GM19455 (cell line): ENCODE measurements around the gene DPY19L1.
"Not testable (repeated sequence)": the region's sequence is repeated elsewhere in the genome, so short reads cannot be mapped to it uniquely, and the experiment has no call there.

Experiments used
- ATAC-seq: cut with Tn5 transposase; IDR thresholded peaks from one replicate; pipeline ENCODE4 v1.9.1; 2021; ENCODE audit not compliant: unreplicated experiment

The DPY19L1 gene

DNA sequence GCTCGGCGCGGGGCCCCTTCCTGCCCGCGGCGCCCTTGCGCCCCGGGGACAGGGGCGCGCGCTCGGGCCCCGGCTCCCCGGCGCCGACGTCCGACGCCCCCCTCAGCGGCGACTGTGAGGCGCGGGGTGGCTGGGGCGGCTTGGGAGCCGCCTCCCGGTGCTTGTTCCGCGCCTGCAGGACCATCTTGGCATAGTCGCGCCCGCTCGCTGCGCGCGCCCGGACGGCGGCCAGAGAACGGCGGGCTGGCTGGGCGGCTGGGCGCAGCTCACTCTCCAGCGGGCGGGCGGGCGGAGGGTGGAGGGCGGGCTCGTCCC lies at the start of gene DPY19L1:
DPY19L1 (minus strand) TSS at position 275 of the 315 bp plus-strand sequence; CDS start at position 184, 91 bp downstream.
- ATAC-seq, result peak; percentile 28

DNA sequence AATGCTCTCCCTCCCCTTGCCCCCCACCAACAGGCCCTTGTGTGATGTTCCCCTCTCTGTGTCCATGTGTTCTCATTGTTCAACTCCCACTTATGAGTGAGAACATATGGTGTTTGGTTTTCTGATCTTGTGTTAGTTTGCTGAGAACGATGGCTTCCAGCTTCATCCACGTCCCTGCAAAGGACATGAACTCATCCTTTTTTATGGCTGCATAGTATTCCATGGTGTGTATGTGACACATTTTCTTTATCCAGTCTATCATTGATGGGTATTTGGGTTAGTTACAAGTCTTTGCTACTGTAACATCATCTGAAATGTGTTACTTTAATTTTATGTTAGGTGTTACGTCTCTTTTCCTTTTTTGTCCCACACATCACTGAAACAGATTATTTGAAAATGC lies 42.2 kb upstream of the DPY19L1 start:
- not testable (repeated sequence) for ATAC-seq

DNA sequence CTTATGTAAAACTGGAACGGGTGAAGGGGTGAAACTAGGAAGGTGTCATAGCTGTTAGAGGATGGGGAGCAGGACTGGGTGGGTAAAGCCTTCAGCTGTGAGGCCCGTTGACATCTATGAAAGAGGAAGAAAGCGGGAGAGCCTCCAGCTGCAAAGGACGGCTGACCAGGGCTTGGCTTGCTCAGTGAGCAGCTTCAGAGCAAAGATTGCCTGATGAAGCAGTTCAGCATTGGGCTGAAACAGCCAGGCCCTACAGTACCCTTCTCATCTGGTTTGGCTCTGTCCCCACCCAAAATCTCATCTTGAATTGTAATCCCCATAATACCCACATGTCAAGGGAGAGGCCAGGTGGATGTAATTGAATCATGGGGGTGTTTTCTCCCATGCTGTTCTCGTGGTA lies 36.7 kb upstream of the DPY19L1 start:
- not testable (repeated sequence) for ATAC-seq

DNA sequence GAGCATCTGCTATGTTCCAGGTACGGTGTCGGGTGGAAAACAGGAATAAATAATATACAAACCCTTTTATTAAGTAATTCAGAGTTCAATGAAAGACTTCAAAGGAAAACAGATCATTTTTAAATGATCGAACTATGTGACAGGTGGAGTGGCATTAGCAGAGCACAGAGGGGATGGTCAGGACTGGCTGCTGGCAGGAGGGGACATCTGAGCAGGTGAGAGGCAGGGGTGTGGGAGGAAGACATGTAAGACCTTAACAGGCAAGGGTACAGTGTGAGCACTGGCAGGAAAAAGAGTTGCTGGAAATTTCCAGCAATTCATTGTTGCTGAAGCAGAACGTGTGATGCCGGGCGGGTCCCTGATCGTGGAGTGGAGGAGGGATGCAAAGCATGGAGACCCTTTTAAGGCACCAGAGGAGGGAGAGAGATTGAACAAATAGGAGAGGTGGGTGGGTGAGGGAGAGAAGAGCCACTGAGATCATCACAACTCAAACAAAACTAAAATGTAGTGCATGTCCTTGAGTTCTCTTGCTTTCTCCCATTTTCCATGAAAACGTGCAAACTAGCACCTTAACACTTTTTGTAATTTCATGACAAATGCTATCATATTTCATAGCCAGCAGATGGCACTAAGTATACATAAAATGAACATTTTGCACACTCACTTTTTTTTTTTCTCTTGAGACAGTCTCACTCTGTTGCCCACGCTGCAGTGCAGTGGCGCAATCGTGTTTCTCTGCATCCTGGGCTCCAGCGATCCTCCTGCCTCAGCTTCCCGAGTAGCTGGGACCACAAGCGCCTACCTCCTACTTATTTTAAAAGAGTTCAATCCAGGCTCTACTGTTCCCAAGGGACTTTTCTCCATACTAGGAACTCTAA lies 35.9 kb upstream of the DPY19L1 start:
- ATAC-seq, result not testable (repeated sequence)

DNA sequence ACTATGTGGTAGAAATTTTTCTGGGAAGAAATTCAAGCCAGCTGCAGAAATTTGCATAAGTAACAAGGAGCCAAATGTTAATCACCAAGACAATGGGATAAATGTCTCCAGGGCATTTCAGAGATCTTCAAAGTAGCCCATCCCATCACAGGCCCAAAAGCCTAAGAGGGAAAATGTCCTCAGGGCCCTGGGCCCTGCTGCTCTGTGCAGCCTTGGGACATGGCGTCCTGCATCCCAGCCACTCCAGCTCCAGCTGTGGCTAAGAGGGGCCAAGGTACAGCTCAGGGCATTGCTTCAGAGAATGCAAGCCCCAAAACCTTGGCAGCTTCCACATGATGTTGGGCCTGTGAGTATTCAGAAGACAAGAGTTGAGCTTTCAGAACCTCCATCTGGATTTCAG lies 31.8 kb upstream of the DPY19L1 start:
- ATAC-seq, result not testable (repeated sequence)

DNA sequence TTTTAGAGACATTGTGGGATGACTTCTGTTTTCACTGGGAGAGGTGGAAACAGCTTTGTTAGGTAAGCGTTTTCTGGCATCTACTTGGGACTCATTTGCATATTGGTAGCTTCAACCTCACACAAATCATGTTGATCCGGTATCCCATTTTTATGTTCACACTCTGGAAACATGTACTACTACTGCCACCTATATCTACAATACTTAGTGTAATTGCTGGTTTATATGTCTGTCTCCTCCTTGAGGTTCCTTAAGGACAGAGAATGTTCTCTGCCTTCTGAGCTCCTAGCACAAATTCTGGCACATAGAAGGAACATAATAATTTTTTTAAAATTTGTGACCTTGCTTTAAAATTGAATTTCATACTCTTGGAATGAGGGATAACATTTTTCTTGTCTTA lies 28.1 kb upstream of the DPY19L1 start:
- ATAC-seq, result not testable (repeated sequence)

DNA sequence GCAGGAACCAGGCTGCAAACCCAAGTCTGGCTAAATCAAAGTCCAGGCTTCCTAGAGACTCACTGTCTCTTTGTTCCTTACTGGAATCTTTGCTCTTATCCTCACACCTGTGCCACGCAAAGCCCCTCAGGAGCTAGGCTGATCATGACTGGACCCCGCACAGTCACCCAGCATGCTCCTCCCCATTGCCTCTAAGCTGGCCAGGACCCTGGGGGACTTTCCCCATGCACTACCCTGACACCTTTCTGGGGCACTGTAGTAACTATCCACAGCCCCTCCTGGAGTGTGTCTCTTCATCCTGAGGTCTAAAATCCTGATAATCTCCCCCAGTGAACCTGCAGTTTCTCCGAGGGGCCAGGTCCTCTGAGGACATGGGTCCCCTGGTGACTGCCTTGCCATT lies 21.3 kb upstream of the DPY19L1 start:
- ATAC-seq, result not testable (repeated sequence)

DNA sequence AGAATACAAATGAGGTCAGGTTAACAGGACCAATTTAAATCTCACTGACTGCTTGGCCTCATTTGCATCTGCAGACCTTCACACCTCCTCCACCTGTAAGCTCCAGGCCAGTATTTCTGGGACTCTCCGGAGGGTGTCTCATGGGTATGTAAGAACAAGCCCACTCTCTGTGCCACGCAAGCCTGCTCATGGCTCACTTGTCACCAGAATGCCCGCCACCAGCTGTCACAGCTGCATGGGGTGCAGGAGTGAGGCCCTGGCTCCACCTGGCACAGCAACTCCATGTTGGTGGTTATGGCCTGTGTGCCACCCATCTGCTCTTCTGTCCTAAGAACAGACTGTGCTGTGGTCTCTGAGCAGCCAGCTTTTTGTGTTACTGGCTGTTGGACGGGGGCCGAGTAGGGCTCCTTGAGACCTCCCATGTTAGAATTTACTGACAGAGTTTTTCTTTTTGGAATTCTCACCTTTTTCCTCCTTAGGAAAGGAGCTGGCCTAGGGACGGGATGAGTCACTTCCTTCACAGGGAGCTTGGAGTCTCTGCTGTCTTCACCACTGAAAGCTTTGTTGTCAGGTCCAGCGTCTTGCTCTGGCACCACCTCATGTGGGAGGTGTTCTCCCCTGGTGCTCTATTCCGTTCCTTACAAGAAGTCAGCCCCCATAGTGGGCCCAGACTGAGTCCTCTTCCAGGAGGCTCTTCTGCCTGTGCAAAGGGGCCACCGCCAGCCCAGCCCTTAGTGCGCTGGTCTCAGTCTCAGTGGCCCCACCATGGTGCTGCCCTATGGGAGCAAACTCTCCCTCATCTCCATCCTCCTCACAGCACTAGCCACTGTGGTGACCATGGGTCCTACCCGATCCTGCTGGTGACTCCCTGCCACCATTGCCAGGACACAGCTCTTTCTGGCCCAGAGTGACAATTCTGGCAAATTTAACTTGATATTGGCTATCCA lies 20.5 kb upstream of the DPY19L1 start:
- not testable (repeated sequence) for ATAC-seq

DNA sequence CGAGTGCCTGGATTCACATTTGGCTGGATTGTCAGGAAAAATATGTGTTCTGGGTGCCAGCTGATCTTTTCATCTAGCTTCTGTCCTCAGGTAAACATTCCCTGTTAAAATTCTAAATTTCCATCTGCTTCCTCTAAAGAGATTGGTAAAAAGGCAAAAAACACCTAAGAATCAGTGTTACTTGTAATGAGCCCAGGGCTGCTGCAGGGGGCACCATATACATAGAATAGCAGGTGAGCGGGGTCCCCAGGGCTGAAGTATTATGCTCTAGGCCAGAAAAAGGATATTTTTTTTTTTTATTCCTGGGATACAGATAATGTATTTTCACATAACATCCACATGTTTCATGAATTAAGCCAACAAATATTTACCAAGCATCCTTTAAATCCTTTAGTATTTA lies 18.4 kb upstream of the DPY19L1 start:
- not testable (repeated sequence) for ATAC-seq

DNA sequence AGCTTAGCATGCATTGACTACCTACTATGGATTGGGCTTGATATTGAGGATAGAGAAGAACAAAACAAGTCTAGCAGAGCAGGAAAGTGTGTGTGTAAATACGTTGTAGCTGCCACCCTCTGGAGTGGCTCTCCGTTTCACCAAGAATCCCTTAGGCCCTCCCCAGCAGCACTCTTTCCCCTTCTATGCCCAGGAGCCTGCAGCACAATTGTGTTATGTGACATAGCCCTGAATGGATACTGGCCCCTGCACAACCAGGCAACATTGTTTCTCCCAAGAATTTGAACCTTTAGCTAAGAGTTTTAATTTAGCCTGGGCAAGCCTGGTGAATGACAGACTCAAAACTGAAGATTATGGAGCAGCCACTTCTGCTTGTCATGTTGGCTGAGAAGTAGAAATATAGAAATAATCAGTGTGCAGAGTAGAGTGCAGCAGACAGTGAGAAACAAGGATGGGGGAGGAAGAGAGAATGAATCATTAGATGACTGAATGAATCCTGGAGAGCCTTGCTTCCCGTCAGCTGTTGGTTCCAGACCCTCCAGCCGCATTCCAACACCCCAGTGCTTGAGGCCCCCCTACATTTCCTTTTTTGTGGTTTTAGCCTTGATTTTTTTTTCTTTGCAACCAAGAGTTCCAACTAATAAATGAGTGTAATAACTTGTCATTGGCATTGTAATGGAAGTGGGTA lies 16.3 kb upstream of the DPY19L1 start:
- ATAC-seq, result not testable (repeated sequence)

DNA sequence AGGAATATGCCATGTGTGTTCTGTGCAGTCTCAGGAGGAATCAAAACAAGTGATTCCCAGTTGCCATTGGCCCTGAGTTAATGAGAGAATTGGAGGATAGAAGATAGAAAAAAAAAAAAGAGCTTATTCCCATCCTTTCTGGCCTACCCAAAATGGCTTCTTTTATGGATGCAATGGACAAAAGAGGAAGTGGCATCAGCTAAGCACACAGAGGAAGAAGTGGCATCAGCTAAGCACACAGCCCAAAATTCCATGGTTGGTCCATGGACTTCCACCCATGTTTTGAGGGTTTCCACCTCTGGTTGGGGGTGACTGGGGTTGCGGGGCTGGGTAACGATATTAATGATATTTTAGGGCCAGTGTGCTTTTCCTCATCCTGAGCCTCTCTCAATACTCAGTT lies 11.1 kb upstream of the DPY19L1 start:
- not testable (repeated sequence) for ATAC-seq

DNA sequence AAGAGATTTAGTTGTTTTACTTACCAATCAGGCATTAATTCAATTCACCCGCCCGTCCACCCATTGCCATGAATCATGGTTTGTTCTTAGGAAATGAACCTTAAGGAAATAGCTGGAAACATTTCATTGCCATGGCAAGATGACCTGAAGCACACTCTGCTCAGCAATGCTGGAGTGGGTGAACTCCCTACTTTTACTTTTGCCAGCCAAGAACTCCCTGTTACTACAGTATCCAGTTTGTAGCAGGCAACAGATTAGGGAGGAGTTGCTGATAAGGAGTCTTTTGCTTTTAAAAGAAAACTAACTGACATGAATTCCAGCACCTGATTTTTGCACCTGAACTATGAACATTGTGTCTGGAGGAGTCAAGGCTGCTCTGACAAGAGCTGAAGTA lies 10.6 kb upstream of the DPY19L1 start:
- not testable (repeated sequence) for ATAC-seq

DNA sequence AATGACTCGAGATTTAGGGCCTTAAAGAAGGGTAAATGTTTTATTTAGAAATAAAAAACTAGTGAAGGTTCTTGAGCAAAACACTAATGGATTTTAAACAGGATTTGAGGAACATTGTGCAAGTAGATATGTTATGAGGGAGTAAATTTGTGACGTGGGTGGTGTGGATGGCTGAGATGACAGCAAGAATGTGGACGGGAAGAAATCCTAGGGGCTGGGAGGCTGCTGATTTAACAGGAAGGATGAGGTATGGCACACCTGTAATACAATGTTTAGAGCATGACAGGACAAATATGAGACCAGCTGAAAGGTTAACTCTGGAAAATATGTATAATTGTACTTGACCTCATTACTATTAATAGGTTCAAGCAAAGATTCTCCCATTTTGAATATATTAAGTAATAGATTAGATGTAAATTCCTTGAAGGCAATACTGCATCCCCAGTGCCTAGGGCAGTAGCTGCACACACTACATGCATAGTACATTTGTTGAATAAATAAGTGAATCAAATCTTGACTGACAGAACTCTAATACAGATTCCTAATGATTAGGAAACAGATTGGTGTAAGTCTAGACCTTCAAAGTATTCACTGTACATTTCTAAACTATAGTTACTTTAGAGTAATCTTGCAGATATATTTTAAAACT lies 10.1 kb upstream of the DPY19L1 start:
- not testable (repeated sequence) for ATAC-seq

DNA sequence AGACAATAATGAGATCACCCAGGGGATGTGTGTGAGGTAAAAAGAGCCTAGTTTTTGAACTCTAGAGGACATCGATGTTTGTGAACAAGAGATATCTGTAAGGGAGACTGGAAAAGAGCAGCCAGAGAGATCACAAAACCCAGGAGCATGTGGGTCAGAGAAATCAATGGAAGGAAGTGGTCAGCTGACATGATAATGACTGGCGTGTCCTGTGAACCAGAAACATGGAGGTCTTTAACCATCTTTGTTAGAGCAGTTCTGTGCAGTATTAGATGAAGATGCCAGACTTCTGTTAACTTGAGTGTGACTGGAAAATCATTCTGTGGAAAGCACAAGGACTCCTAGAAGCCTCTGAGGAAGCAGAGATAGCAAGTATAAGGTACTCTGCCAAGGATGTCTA lies 6.0 kb upstream of the DPY19L1 start:
- ATAC-seq, result not testable (repeated sequence)

DNA sequence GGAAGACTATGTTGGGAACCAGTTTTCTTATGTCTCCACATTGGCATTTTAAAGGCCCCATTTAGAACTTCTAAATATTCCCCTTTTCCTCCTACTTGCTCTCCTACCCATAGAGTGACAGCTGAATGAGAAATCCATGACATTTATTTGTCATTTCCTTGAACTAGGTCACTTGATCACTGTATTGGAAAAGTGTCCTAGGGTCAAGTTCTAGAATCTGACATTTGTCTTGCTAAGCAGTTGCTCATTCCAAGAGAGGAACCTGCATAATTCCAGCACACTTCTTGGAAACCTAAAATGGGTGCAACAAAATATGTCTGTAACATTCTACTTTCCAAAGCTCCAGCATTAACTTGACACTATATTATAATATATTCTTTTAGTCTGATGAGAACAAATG lies 3.6 kb upstream of the DPY19L1 start:
- no peak for ATAC-seq

DNA sequence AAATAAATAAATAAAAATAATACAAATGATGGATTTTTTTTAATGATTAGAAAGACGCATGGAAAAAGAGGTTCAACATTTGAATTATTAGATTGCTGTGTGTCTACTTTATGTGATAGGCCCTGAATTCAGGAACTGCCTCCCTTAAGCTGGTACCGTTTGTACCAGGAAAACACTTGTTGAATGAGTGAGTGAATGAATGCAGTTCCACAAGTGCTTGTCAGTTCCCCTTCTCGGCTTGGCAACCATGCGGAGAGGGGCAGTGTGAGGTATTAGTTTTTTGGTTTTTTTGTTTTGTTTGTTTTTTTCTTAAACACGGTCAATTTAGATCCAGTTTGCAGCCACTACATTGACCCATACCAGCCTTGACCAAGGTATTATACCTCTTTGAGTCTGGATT lies 2.1 kb upstream of the DPY19L1 start:
- ATAC-seq, result no peak

DNA sequence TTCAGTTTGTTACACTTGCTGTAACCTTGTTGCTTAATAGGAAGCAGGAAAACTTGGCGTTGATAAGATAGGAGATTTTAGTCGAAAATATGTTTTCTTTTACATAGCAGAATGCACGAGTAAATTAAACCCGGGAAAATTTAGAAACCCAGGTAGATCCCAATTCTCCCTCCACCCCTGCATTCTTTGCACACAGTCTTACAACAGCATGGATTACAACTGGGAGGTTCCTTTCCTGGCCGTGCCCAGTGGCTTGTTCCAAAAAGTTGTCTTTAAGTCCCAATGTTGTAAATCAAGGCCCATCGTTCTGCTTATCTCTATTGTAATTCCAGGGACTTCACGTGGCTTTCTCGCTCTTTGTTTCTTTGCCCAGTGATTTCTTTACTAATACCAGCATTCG lies 1.1 kb upstream of the DPY19L1 start:
- no peak for ATAC-seq

DNA sequence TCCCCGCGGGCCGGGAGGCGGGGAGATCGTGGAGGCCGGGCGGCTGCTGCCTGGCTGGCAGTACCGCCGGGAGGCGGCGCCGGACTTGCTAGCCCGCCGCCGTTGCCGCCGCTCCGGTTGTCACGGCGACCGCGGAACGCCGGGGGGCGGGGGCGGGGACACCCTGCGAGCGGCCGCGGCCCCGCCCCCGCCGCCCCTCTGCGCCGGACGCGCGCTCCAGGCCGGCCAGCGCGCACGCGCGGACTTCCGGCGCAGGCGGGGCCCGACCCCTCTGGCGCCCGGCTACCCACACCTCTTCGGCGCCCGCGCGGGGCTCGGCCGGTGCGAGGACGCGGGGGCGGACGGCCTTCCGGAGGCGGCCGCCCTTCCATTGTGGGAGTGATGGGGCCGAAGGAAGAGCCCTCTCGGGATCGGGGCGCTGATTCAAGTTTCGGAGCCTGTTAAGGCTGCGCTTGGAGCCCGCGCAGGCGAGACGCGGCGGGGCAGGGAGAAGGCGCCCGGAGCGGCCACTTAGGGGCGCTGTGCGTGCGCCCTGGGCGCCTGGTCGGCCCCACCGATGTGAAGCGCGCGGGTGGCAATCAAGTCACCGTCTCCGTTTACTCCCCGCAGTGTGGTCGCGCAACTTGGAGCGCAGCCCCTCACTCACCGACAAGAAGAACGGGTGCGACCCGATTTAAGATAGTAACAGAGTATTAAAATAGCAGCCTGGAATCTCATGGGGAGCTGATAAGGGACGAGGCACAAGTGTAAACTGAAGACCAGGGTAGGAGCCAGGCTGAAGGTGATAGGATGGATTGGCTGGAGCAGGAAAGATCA lies 449 bp upstream of the DPY19L1 start:
- ATAC-seq, result peak; percentile 84

DNA sequence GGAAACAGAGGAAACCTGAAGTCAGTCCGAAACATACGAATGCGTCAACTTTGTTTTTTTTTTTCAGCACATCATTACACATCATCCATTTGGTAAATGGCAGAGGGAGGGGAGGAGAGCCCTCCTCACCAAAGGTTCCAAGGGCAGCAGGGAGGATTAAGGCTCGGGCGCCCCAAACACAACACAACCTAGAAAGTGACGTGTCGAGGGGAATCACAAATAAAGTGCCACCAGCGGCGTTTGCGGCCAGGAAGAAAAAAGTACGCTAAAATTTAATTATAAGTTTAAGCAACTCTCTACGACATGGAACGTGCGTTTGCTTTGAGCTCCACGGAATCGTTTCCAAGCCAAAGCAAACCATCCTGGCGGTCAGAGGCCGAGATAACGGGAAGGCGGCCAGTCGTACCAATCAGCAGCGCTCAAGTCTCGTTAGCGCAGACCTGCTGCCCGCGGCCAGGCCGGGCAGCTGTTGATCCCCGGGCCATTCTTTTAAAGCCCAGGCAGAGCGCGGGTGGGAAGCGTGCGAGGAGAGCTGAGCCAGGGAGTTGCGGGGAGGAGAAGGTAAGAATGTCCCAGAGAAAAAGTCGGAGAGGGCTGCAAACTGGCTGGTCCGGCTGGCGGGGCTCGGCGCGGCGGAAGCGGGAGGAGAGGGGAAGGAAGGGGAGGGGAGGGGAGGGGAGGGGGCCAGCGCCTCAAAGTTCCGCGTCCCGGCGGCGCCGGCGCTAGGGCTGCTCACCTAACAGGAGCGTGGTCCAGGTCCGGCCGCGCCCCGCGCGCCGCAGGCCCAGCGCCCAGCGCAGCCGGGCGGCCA lies 719 bp downstream of the DPY19L1 start:
- peak; percentile 11 for ATAC-seq
